Activated naive CD4-positive, alpha-beta T cell treated with anti-CD3 and anti-CD28 coated beads for 36 hours (primary cell): ENCODE data around the gene DNMT3L. TPM values are rescaled to one million over a fixed set of nuclear protein-coding genes. Genes with fewer than 3 reads are reported as not detected.

Experiments
- CTCF ChIA-PET: fragments of 350-600 bp; sonication (Branson Sonifier 250); formaldehyde crosslinking; loops from one replicate; lab custom pipeline; 2021; ENCODE audit warnings: antibody characterized with exemption; lab: Charles Lee
- DNase-seq: peaks from one replicate; pipeline ENCODE4 v3.0.0-alpha.2; 2020
- H3K27ac Mint-ChIP-seq: one replicate; pipeline ENCODE4 v1.8.0; 2021; ENCODE audit warnings: mild to moderate bottlenecking, mixed read lengths
- H3K27me3 Mint-ChIP-seq: one replicate; pipeline ENCODE4 v1.8.0; 2021; ENCODE audit warnings: low read depth, mixed read lengths
- H3K36me3 Mint-ChIP-seq: one replicate; pipeline ENCODE4 v1.8.0; 2021; ENCODE audit warnings: low read depth, mixed read lengths
- H3K4me1 Mint-ChIP-seq: one replicate; pipeline ENCODE4 v1.8.0; 2021; ENCODE audit warnings: low read depth, mixed read lengths
- H3K4me3 Mint-ChIP-seq: one replicate; pipeline ENCODE4 v1.8.0; 2021; ENCODE audit warnings: mild to moderate bottlenecking, moderate library complexity, mixed read lengths
- H3K9me3 Mint-ChIP-seq: one replicate; pipeline ENCODE4 v1.8.0; 2021; ENCODE audit warnings: mixed read lengths
- intact Hi-C: fragments of 100-400 bp; cut with micrococcal nuclease; formaldehyde crosslinking; loops from one replicate; pipeline ENCODE4 v1.15.1; 2023
- total RNA-seq, 2 experiments: library from RNA; stranded (reverse); gene quantifications; one replicate each; pipeline ENCODE4 v1.2.3, GENCODE V29; 2021

DNMT3L gene
- total RNA-seq, 2 experiments from 2014 or later, result not detected

DNA sequence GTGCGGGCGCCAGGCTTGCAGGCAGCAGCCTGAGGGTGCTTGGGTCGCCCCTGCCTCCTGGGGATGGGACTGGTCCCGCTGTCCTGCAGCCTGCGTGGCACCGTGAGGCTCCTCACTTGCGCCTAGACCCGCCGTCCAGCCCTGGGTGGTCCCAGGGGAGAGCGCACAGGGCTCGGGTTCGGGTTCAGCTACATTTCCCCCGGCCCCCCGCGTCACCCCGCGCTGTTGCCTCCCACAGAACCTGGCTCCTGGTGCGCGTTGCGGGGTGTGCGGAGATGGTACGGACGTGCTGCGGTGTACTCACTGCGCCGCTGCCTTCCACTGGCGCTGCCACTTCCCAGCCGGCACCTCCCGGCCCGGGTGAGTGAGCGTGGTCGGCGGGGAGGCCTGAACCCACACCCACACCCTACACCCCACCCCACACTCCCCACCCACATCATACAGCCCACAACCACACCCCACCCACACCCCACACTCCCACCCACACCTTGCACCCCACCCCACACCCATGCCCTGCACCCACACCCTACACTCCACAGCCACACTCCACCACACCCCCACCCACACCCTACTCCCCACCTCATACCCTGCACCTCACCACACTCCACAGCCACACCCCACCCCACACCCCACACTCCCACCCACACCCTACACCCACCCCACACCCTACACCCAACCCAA is 32.0 kb upstream of the DNMT3L start:
- CTCF ChIA-PET, result interaction anchor here (0.9 kb wide), 1 partner anchor 316 kb away, joined by 4 read pairs; no protein-coding TSS in a partner anchor
- no peaks in the 10 kb centered on the region for H3K9me3 Mint-ChIP-seq
- no peak overlapping the region for H3K27ac Mint-ChIP-seq
- no peak overlapping the region for H3K4me3 Mint-ChIP-seq
- intact Hi-C loops, result no loop called here
- H3K36me3 Mint-ChIP-seq, result no peaks in the 10 kb centered on the region
- no peak for DNase-seq
- H3K27me3 Mint-ChIP-seq, result no peaks in the 10 kb centered on the region
- peaks cover 19% of the 10 kb centered on the region for H3K4me1 Mint-ChIP-seq

DNA sequence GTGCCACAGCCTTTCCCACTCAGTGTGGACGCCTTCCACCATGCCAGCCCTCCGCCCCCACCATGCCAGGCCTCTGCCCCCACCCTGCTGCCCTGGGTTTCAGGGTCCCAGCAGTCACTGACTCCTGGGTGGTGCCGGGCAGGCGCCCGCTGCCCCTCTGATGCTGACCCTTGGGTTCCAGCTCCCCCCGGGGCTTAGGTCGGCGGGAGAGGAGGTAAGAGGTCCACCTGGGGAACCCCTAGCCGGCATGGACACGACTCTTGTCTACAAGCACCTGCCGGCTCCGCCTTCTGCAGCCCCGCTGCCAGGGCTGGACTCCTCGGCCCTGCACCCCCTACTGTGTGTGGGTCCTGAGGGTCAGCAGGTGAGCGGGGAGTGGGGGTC is 31.1 kb upstream of the DNMT3L start:
- Mint-ChIP-seq H3K27ac (no peak overlapping the region), H3K4me1 (peaks cover 11% of the 10 kb centered on the region), H3K36me3 (no peaks in the 10 kb centered on the region), H3K4me3 (no peak overlapping the region), H3K9me3 (no peaks in the 10 kb centered on the region), H3K27me3 (peaks cover 1% of the 10 kb centered on the region)
- CTCF ChIA-PET, result no interaction called here
- DNase-seq, result no peak
- intact Hi-C loops, result no loop called here

DNA sequence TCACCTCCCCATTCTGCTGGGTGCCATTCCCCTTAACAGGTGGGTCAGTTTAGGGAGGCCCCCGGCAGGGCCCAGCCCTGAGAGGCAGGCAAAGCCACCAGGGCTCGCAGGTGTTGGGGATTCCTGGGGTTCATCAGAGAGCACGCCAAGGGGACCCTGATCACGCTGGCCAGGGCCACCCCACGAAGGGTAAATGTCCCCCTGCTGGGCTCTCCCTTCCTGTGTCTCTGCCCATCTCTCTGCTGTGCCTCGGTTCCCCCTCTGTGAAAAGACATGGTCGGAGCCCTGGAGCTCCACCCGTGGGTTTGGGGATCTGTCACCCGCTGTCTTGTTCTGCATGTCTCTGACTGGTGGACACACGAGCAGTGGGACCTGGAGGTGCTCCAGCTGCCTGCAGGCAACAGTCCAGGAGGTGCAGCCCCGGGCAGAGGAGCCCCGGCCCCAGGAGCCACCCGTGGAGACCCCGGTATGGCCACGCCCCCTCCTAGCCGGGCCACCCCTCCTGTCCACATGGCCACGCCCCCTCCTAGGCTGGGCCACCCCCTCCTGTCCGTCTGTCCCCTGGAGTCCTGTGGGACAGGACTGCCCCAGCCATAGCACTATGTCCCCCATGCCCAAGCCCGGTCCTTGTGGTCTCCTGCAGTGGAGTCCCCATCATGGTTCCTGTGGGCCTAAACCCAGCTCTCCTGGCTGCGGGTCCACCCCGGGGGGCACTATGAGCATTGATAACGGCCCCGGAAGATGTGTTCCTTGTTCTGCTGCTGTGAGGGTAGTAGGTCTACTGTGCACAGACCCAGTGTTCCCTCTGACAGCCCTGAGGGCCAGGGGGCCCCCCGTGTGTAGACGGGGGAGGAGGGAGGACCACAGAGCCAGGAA is 30.5 kb upstream of the DNMT3L start:
- no peak for DNase-seq
- intact Hi-C loops, result no loop called here
- Mint-ChIP-seq H3K27ac (no peak overlapping the region), H3K27me3 (peaks cover 3% of the 10 kb centered on the region), H3K36me3 (no peaks in the 10 kb centered on the region), H3K4me3 (no peak overlapping the region), H3K9me3 (no peaks in the 10 kb centered on the region), H3K4me1 (peaks cover 7% of the 10 kb centered on the region)
- CTCF ChIA-PET, result no interaction called here

DNA sequence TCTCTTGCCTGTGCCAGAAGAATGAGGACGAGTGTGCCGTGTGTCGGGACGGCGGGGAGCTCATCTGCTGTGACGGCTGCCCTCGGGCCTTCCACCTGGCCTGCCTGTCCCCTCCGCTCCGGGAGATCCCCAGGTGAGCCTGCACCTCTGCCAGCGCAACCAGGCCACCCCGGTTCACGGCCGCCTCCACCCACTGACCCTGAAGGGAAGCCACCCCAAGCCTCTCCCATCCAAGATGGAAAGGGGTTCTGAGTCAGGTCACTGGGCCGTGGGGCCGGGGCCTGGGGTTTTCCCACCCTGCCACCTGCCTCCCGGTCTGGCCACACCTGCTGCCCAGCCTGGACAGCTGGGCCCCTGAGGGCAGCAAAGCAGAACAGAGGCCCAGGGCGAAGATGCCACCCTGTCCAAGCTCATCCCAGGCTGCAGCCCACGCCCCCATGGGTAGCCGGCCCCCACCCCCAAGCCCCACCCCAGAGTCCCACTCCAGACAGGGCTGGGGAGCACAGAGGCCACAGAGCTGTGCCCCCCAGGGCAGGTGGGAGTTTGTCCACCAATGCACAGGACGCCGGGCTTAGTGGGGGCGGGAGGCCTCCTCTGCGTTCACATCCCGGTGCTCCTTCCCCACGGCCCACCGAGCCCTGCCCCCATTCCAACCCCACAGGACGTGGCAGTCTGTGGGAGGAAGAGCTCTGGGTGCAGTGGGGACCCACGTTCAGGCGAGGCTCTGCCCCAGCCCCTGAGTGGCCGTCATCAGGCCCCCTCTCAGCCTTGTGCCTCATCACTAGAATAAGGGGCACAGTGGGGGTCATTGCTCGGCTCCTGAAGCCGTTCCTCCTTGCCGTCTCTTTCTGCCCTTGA is 29.6 kb upstream of the DNMT3L start:
- H3K4me3 Mint-ChIP-seq, result no peak overlapping the region
- intact Hi-C loops, result no loop called here
- H3K9me3 Mint-ChIP-seq, result no peaks in the 10 kb centered on the region
- no peak overlapping the region for H3K27ac Mint-ChIP-seq
- H3K27me3 Mint-ChIP-seq, result peaks cover 3% of the 10 kb centered on the region
- CTCF ChIA-PET, result no interaction called here
- no peak for DNase-seq
- H3K4me1 Mint-ChIP-seq, result peaks cover 7% of the 10 kb centered on the region
- H3K36me3 Mint-ChIP-seq, result no peaks in the 10 kb centered on the region

DNA sequence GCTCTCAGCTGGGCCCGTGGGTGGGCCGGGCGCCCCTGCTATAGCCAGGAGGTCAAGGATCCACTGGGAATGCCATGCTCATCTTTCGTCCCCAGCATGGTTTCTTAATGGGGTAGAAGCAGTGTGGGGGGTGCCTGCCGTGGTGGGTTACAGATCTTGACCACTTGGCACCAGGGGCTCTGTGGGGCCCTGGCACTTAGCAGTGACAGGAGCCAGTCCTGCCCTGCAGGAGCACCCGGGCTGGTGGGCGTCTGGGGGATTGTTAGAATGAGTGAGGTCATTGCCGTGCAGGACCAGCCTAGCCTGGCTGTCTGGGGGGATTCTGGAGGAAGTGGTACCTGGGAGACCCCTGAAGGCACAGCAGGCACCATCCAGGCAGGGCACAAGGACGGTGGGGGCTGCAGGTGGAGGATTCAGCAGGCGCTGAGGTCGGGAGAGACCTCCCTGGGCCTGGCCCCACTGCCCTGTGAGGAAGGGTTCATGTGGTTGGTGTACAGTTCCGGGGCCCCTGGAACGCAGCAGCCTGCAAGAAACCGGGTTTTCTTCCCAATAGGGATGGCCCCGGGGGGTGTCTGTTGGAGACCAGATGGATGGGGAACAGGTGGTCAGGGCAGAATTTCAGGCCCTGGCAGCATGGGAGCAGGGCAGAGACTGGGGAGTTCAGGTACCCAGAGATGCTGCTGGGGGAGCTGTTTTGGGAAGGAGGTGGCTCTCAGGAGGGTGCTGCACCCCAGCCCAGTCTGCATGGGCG is 28.8 kb upstream of the DNMT3L start:
- H3K36me3 Mint-ChIP-seq, result no peaks in the 10 kb centered on the region
- H3K4me3 Mint-ChIP-seq, result no peak overlapping the region
- no peak overlapping the region for H3K27ac Mint-ChIP-seq
- no peaks in the 10 kb centered on the region for H3K9me3 Mint-ChIP-seq
- H3K27me3 Mint-ChIP-seq, result peaks cover 3% of the 10 kb centered on the region
- intact Hi-C loops, result no loop called here
- no peak for DNase-seq
- H3K4me1 Mint-ChIP-seq, result peaks cover 7% of the 10 kb centered on the region
- CTCF ChIA-PET, result no interaction called here

DNA sequence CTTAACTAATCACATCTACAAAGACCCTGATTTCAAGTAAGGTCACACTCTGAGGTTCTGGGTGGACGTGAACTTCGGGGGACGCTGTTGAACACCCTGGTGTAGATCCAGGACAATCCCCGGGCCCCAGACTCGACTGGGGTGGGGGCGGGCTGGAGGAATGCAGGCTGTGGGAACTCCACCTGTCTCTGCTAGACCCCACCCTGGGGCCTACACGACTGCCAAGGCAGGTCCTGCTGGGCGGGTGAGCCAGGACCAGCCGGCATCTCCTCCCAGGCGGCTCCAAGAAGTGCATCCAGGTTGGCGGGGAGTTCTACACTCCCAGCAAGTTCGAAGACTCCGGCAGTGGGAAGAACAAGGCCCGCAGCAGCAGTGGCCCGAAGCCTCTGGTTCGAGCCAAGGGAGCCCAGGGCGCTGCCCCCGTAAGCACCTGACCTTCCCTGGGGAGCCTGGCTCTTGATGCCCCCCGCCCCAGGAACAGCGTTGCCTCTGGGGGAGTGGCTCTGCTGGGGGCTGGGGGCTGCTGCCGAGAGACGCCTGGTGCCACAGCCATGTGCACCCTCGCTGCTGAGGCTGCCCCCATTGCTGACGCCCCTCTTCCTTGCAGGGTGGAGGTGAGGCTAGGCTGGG is 27.8 kb upstream of the DNMT3L start:
- CTCF ChIA-PET, result no interaction called here
- intact Hi-C loops, result no loop called here
- Mint-ChIP-seq H3K4me3 (no peak overlapping the region), H3K36me3 (no peaks in the 10 kb centered on the region), H3K27me3 (peaks cover 3% of the 10 kb centered on the region), H3K27ac (no peak overlapping the region), H3K4me1 (peaks cover 3% of the 10 kb centered on the region), H3K9me3 (no peaks in the 10 kb centered on the region)
- DNase-seq, result no peak

DNA sequence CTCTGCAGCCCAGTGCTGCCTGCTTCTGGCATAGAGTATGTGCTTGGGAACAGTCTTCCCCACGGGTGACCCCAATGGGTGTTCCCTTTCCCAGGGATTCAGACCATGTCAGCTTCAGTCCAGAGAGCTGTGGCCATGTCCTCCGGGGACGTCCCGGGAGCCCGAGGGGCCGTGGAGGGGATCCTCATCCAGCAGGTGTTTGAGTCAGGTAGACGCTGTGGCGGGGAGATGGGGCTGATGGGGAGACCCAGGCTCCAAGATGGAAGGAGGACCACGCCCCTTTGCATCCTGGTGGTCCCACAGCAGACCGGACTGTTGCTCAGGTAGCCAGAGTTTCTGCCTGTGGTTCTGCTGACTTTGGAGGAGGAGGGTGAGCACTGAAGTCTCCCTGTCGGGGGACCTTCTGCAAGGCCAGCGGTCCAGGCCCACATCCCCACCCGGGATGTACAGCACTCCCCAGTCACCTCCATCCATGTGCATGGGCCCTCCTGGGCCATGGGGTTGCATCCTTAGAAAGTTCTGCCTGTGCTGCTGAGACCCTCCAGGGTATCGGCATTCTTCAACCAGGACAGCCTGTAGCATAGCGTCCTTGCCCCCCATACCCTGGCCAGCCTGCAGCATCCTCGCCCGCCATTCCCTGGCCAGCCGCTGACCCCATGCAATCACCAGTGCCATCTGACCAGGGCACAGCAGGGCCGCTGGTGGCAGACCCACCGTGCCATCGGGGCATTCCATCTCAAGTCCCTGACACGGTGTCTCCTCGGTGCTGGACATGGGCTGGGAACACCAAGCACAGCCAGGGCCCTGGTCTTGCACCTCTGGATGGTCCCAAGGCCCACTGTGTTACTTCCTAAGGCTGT is 26.8 kb upstream of the DNMT3L start:
- Mint-ChIP-seq H3K36me3 (no peaks in the 10 kb centered on the region), H3K4me1 (peaks cover 3% of the 10 kb centered on the region), H3K27ac (no peak overlapping the region), H3K4me3 (no peak overlapping the region), H3K27me3 (peaks cover 3% of the 10 kb centered on the region), H3K9me3 (no peaks in the 10 kb centered on the region)
- CTCF ChIA-PET, result interaction anchor here (1.5 kb wide), 1 partner anchor 10 kb away, joined by 6 read pairs; no protein-coding TSS in a partner anchor
- DNase-seq, result no peak
- intact Hi-C loops, result no loop called here

DNA sequence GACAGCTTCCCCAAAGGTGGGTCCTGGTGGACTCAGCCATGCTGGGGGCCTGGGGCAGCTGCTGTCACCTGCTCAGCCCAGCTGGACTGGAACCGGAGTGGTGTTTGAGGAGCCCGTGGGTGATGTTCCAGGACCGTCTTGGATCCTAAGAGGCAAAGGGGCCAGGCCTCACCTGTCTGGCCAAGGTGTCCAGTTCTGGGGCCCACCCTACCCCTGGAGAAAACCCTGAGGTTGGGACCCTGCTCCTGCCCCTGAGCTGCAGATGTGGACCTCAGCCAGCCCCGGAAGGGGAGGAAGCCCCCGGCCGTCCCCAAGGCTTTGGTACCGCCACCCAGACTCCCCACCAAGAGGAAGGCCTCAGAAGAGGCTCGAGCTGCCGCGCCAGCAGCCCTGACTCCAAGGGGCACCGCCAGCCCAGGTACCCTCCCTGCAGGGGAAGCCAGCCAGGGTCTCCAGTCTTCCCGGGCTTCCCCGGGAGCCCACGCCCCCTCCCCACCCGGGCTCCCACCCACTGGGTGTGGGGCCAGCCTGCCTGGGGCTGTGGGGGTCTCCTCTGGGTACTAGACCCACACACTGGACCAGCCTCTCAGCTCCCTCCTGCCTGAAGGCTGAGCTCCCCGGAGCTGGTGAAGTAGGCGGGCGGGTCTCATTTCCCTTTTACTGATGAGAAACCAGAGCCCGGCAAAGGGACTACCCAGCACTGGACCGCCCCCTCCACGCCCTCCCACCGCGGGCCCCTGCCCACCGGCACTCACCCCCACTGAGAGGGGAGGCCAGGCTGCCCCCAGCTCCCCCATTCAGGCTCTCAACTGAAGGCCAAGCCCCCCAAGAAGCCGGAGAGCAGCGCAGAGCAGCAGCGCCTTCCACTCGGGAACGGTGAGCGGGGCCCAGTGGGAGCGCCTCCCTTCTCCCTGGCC is 25.3 kb upstream of the DNMT3L start:
- intact Hi-C loops, result no loop called here
- Mint-ChIP-seq H3K27ac (no peak overlapping the region), H3K4me1 (peaks cover 2% of the 10 kb centered on the region), H3K27me3 (peaks cover 3% of the 10 kb centered on the region), H3K9me3 (no peaks in the 10 kb centered on the region), H3K4me3 (no peak overlapping the region), H3K36me3 (no peaks in the 10 kb centered on the region)
- DNase-seq, result no peak
- CTCF ChIA-PET, result interaction anchor here (1.5 kb wide), 1 partner anchor 11 kb away, joined by 6 read pairs; no protein-coding TSS in a partner anchor

DNA sequence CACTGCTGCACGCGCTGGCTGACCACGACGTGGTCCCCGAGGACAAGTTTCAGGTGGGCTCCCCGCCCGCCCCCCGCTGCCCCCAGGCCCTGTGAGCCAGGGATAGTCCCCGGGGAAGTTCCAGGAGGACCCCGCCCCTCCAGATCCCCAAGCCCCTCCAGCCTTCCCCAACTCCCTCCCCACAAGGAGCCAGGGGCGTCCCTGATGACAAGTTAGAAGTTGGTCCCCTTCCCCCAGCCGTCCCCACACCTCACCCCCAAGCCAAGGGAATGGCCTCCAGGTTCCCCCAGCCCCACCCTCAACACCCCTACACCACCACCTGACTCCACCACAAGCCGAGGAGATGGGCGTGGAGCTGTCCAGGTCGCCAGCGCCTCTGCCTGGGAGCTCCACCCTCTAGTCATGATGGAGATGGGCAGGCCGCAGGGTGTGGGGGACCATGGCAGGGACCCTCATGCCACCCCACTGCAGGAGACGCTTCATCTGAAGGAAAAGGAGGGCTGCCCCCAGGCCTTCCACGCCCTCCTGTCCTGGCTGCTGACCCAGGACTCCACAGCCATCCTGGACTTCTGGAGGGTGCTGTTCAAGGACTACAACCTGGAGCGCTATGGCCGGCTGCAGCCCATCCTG is 24.5 kb upstream of the DNMT3L start:
- Mint-ChIP-seq H3K36me3 (no peaks in the 10 kb centered on the region), H3K4me1 (peaks cover 2% of the 10 kb centered on the region), H3K9me3 (no peaks in the 10 kb centered on the region), H3K27me3 (peaks cover 3% of the 10 kb centered on the region), H3K27ac (no peak overlapping the region), H3K4me3 (no peak overlapping the region)
- intact Hi-C loops, result no loop called here
- no peak for DNase-seq
- CTCF ChIA-PET, result no interaction called here
